ENCODE data around the gene SHOX.

- TF ChIP-seq GATA3 (IDR thresholded peaks at IDR 0.05; ENCODE audit: low read depth, low read length) (no peak), GATA2 (IDR thresholded peaks at IDR 0.05; ENCODE audit: low read depth, low read length) (no peak)
These were observed 11.2 kb upstream of the SHOX start for GRCh38 chrX:619451-619811.
